Activated CD8-positive, alpha-beta memory T cell treated with anti-CD3 and anti-CD28 coated beads, Interleukin-2, amount 10 ng/mL, durations not matched to agents 7 days and 5 days (primary cell): Measurements from ENCODE around the gene COL26A1. TPM values are rescaled to one million over a fixed set of nuclear protein-coding genes. Genes with fewer than 3 reads are reported as not detected.

ENCODE experiments used
- ATAC-seq: fragments of 150-1000 bp; cut with Tn5 transposase; one replicate; pipeline ENCODE4 v1.10.0; 2021; ENCODE audit warnings: moderate library complexity
- CTCF ChIA-PET: fragments of 350-600 bp; sonication (Branson Sonifier 250); formaldehyde crosslinking; loops from one replicate; lab custom pipeline; 2021; ENCODE audit warnings: antibody characterized with exemption; lab: Charles Lee
- DNase-seq: peaks from one replicate; pipeline ENCODE4 v3.0.0-alpha.2; 2020
- H3K27ac Mint-ChIP-seq: one replicate; pipeline ENCODE4 v1.8.0; 2021; ENCODE audit warnings: mild to moderate bottlenecking, mixed read lengths
- H3K27me3 Mint-ChIP-seq: one replicate; pipeline ENCODE4 v1.8.0; 2021; ENCODE audit warnings: mixed read lengths
- H3K36me3 Mint-ChIP-seq: one replicate; pipeline ENCODE4 v1.8.0; 2021; ENCODE audit warnings: mild to moderate bottlenecking, mixed read lengths
- H3K4me1 Mint-ChIP-seq: one replicate; pipeline ENCODE4 v1.8.0; 2021; ENCODE audit warnings: mixed read lengths
- H3K4me3 Mint-ChIP-seq: one replicate; pipeline ENCODE4 v1.8.0; 2021; ENCODE audit warnings: mild to moderate bottlenecking, moderate library complexity, mixed read lengths
- H3K9me3 Mint-ChIP-seq: one replicate; pipeline ENCODE4 v1.8.0; 2022; ENCODE audit warnings: low read depth, mixed read lengths
- total RNA-seq, 2 experiments: library from RNA; stranded (reverse); gene quantifications; one replicate each; pipeline ENCODE4 v1.2.3, GENCODE V29; 2021

The COL26A1 gene
- total RNA-seq, 2 experiments from 2014 or later, result not detected

GRCh38 chr7:101543242-101543766 lies 180.6 kb downstream of the COL26A1 start:
- Mint-ChIP-seq H3K4me3 (no peak overlapping the region), H3K27me3 (no peaks in the 10 kb centered on the region), H3K27ac (no peak overlapping the region), H3K9me3 (no peaks in the 10 kb centered on the region), H3K4me1 (no peaks in the 10 kb centered on the region), H3K36me3 (no peaks in the 10 kb centered on the region)
- CTCF ChIA-PET, result interaction anchor here (0.6 to 2.2 kb wide), 10 partner anchors 9 to 730 kb away, joined by 3 to 12 read pairs (median 4); no protein-coding TSS in a partner anchor
- no peak for ATAC-seq
- no peak for DNase-seq

- Mint-ChIP-seq H3K27me3 (no peaks in the 10 kb centered on the region), H3K27ac (no peak overlapping the region), H3K36me3 (no peaks in the 10 kb centered on the region), H3K4me1 (no peaks in the 10 kb centered on the region), H3K9me3 (no peaks in the 10 kb centered on the region), H3K4me3 (no peak overlapping the region)
- ATAC-seq (no peak), DNase-seq (no peak)
- CTCF ChIA-PET, result interaction anchor here (0.7 to 2.2 kb wide), 6 partner anchors 9 to 729 kb away, joined by 3 to 12 read pairs (median 4); no protein-coding TSS in a partner anchor
These were observed 181.2 kb downstream of the COL26A1 start for GRCh38 chr7:101543846-101544245.

GRCh38 chr7:101545441-101546190 lies 182.9 kb downstream of the COL26A1 start:
- Mint-ChIP-seq H3K4me1 (no peaks in the 10 kb centered on the region), H3K27me3 (no peaks in the 10 kb centered on the region), H3K27ac (no peak overlapping the region), H3K36me3 (no peaks in the 10 kb centered on the region), H3K9me3 (no peaks in the 10 kb centered on the region), H3K4me3 (no peak overlapping the region)
- no peak for DNase-seq
- ATAC-seq, result no peak
- CTCF ChIA-PET, result no interaction called here

- no peaks in the 10 kb centered on the region for H3K4me1 Mint-ChIP-seq
- no peak for DNase-seq
- no peak overlapping the region for H3K4me3 Mint-ChIP-seq
- H3K36me3 Mint-ChIP-seq, result no peaks in the 10 kb centered on the region
- no peak for ATAC-seq
- H3K9me3 Mint-ChIP-seq, result no peaks in the 10 kb centered on the region
- no peak overlapping the region for H3K27ac Mint-ChIP-seq
- CTCF ChIA-PET, result interaction anchor here (0.6 kb wide), 1 partner anchor 134 kb away, joined by 3 read pairs; no protein-coding TSS in a partner anchor
- no peaks in the 10 kb centered on the region for H3K27me3 Mint-ChIP-seq
These were observed 183.7 kb downstream of the COL26A1 start for GRCh38 chr7:101546308-101546936.

- DNase-seq, result no peak
- no peaks in the 10 kb centered on the region for H3K27me3 Mint-ChIP-seq
- H3K9me3 Mint-ChIP-seq, result no peaks in the 10 kb centered on the region
- CTCF ChIA-PET, result no interaction called here
- no peak for ATAC-seq
- H3K27ac Mint-ChIP-seq, result no peak overlapping the region
- H3K36me3 Mint-ChIP-seq, result no peaks in the 10 kb centered on the region
- no peak overlapping the region for H3K4me3 Mint-ChIP-seq
- H3K4me1 Mint-ChIP-seq, result no peaks in the 10 kb centered on the region
These were observed 184.6 kb downstream of the COL26A1 start for GRCh38 chr7:101547022-101547915.

- Mint-ChIP-seq H3K4me1 (no peaks in the 10 kb centered on the region), H3K4me3 (no peak overlapping the region), H3K36me3 (no peaks in the 10 kb centered on the region), H3K9me3 (no peaks in the 10 kb centered on the region), H3K27me3 (no peaks in the 10 kb centered on the region), H3K27ac (no peak overlapping the region)
- ATAC-seq (no peak), DNase-seq (no peak)
- CTCF ChIA-PET, result no interaction called here
These were observed 185.4 kb downstream of the COL26A1 start for GRCh38 chr7:101547916-101548661.

GRCh38 chr7:101549734-101550133 lies 187.1 kb downstream of the COL26A1 start:
- no peaks in the 10 kb centered on the region for H3K9me3 Mint-ChIP-seq
- H3K27ac Mint-ChIP-seq, result no peak overlapping the region
- CTCF ChIA-PET, result interaction anchor here (2.1 kb wide), 1 partner anchor 12 kb away, joined by 5 read pairs; no protein-coding TSS in a partner anchor
- no peaks in the 10 kb centered on the region for H3K36me3 Mint-ChIP-seq
- H3K4me3 Mint-ChIP-seq, result no peak overlapping the region
- DNase-seq (no peak), ATAC-seq (no peak)
- H3K27me3 Mint-ChIP-seq, result no peaks in the 10 kb centered on the region
- no peaks in the 10 kb centered on the region for H3K4me1 Mint-ChIP-seq

- Mint-ChIP-seq H3K4me3 (no peak overlapping the region), H3K27me3 (no peaks in the 10 kb centered on the region), H3K9me3 (no peaks in the 10 kb centered on the region), H3K27ac (no peak overlapping the region), H3K36me3 (no peaks in the 10 kb centered on the region), H3K4me1 (no peaks in the 10 kb centered on the region)
- no peak for DNase-seq
- no peak for ATAC-seq
- CTCF ChIA-PET, result interaction anchor here (2.1 kb wide), 1 partner anchor 13 kb away, joined by 5 read pairs; no protein-coding TSS in a partner anchor
These were observed 188.2 kb downstream of the COL26A1 start for GRCh38 chr7:101550641-101551541.

- Mint-ChIP-seq H3K27me3 (no peaks in the 10 kb centered on the region), H3K9me3 (no peaks in the 10 kb centered on the region)
- CTCF ChIA-PET, result no interaction called here
These were observed 190.5 kb downstream of the COL26A1 start for GRCh38 chr7:101553018-101553770.

GRCh38 chr7:101553771-101554445 lies 191.2 kb downstream of the COL26A1 start:
- ATAC-seq (no peak), DNase-seq (no peak)
- Mint-ChIP-seq H3K4me1 (no peaks in the 10 kb centered on the region), H3K27ac (no peak overlapping the region), H3K9me3 (no peaks in the 10 kb centered on the region), H3K4me3 (no peak overlapping the region), H3K36me3 (no peaks in the 10 kb centered on the region), H3K27me3 (no peaks in the 10 kb centered on the region)
- CTCF ChIA-PET, result interaction anchor here (1.0 kb wide), 1 partner anchor 10 kb away, joined by 3 read pairs; no protein-coding TSS in a partner anchor

More at GRCh38 chr7:101553018-101553770, 190.5 kb downstream of the COL26A1 start:
- no peak for ATAC-seq
- Mint-ChIP-seq H3K27ac (no peak overlapping the region), H3K4me3 (no peak overlapping the region), H3K4me1 (no peaks in the 10 kb centered on the region), H3K36me3 (no peaks in the 10 kb centered on the region)
- DNase-seq, result no peak
